H9 (cell line): Measurements from ENCODE around the gene DDRGK1. TPM values are rescaled to one million over a fixed set of nuclear protein-coding genes. Genes with fewer than 3 reads are reported as not detected.

Experiments
- DNase-seq: peaks from one replicate; pipeline ENCODE4 v3.0.0-alpha.2; 2017
- H2AFZ ChIP-seq: one replicate; pipeline ENCODE4 v1.6.1; 2013; ENCODE audit warnings: mild to moderate bottlenecking, low read length, control low read depth, moderate library complexity
- H2AK5ac ChIP-seq: 2 replicates; pipeline ENCODE4 v1.6.1; 2013; ENCODE audit warnings: low read length, control low read depth, mixed read lengths; ENCODE audit not compliant: insufficient read length
- H2BK120ac ChIP-seq: one replicate; pipeline ENCODE4 v1.6.1; 2013; ENCODE audit warnings: low read depth, mild to moderate bottlenecking, low read length, control low read depth, inconsistent platforms; ENCODE audit not compliant: poor library complexity, severe bottlenecking
- H2BK12ac ChIP-seq: 2 replicates; pipeline ENCODE4 v1.6.1; 2013; ENCODE audit warnings: low read length, control low read depth, mixed read lengths, low read depth; ENCODE audit not compliant: insufficient read length
- H2BK15ac ChIP-seq: 2 replicates; pipeline ENCODE4 v1.6.1; 2013; ENCODE audit warnings: low read depth, low read length, control low read depth
- H2BK20ac ChIP-seq: one replicate; pipeline ENCODE4 v1.6.1; 2013; ENCODE audit warnings: low read depth, mild to moderate bottlenecking, low read length, control low read depth, inconsistent platforms; ENCODE audit not compliant: poor library complexity, severe bottlenecking
- H2BK5ac ChIP-seq: 2 replicates; pipeline ENCODE4 v1.6.1; 2013; ENCODE audit warnings: low read length, control low read depth, mixed read lengths; ENCODE audit not compliant: insufficient read length
- H3K14ac ChIP-seq: 2 replicates; pipeline ENCODE4 v1.6.1; 2013; ENCODE audit warnings: low read length, control low read depth; ENCODE audit not compliant: insufficient read depth
- H3K18ac ChIP-seq: 2 replicates; pipeline ENCODE4 v1.6.1; 2013; ENCODE audit warnings: low read depth, mild to moderate bottlenecking, mixed read lengths, low read length, control low read depth; ENCODE audit not compliant: insufficient read length
- H3K23ac ChIP-seq: 2 replicates; pipeline ENCODE4 v1.6.1; 2013; ENCODE audit warnings: low read length, control low read depth, mixed read lengths, low read depth; ENCODE audit not compliant: insufficient read length
- H3K23me2 ChIP-seq: 2 replicates; pipeline ENCODE4 v1.6.1; 2013; ENCODE audit warnings: low read depth, mild to moderate bottlenecking, mixed read lengths, low read length, control low read depth; ENCODE audit not compliant: insufficient read length, poor library complexity, severe bottlenecking
- H3K27ac ChIP-seq: 2 replicates; pipeline ENCODE4 v1.5.1; 2013; ENCODE audit warnings: low read length, control low read depth, mixed read lengths, low read depth; ENCODE audit not compliant: insufficient read length
- H3K27me3 ChIP-seq: 2 replicates; pipeline ENCODE4 v1.6.1; 2013; ENCODE audit warnings: low read length, control low read depth, inconsistent platforms; ENCODE audit not compliant: insufficient read depth
- H3K4ac ChIP-seq: 2 replicates; pipeline ENCODE4 v1.6.1; 2013; ENCODE audit warnings: low read depth, mild to moderate bottlenecking, control low read depth, inconsistent platforms, low read length, moderate library complexity
- H3K4me1 ChIP-seq: 2 replicates; pipeline ENCODE4 v1.6.1; 2013; ENCODE audit warnings: low read length, control low read depth, inconsistent platforms; ENCODE audit not compliant: insufficient read depth
- H3K4me2 ChIP-seq: 2 replicates; pipeline ENCODE4 v1.6.1; 2013; ENCODE audit warnings: low read length, control low read depth, mixed read lengths; ENCODE audit not compliant: insufficient read length, insufficient read depth
- H3K56ac ChIP-seq: 2 replicates; pipeline ENCODE4 v1.6.1; 2013; ENCODE audit warnings: low read depth, mild to moderate bottlenecking, mixed read lengths, low read length, control low read depth; ENCODE audit not compliant: insufficient read length
- H3K79me1 ChIP-seq: 2 replicates; pipeline ENCODE4 v1.6.1; 2013; ENCODE audit warnings: low read depth, mild to moderate bottlenecking, moderate library complexity, low read length, control low read depth, inconsistent platforms; ENCODE audit not compliant: insufficient read depth, poor library complexity, severe bottlenecking
- H3K79me2 ChIP-seq: 2 replicates; pipeline ENCODE4 v1.6.1; 2013; ENCODE audit warnings: low read length, control low read depth, inconsistent platforms; ENCODE audit not compliant: insufficient read depth
- H3K9ac ChIP-seq: 2 replicates; pipeline ENCODE4 v1.6.1; 2013; ENCODE audit warnings: low read length, control low read depth, mixed read lengths; ENCODE audit not compliant: insufficient read length; ENCODE audit errors: extremely low read depth
- H3K9me3 ChIP-seq: one replicate; pipeline ENCODE4 v1.6.1; 2013; ENCODE audit warnings: low read depth, low read length, inconsistent platforms; ENCODE audit not compliant: control insufficient read depth
- H3T11ph ChIP-seq: one replicate; pipeline ENCODE4 v1.6.1; 2013; ENCODE audit warnings: mild to moderate bottlenecking, low read length, control low read depth, inconsistent platforms
- H4K20me1 ChIP-seq: one replicate; pipeline ENCODE4 v1.6.1; 2013; ENCODE audit not compliant: control insufficient read depth, insufficient read length, insufficient read depth
- H4K5ac ChIP-seq: 2 replicates; pipeline ENCODE4 v1.6.1; 2013; ENCODE audit warnings: low read depth, mild to moderate bottlenecking, mixed read lengths, low read length, control low read depth; ENCODE audit not compliant: insufficient read length
- H4K8ac ChIP-seq: replicated peaks from 2 replicates; pipeline ENCODE4 v1.6.1; 2013; ENCODE audit warnings: low read length, control low read depth, mixed read lengths, low read depth; ENCODE audit not compliant: insufficient read length
- H4K91ac ChIP-seq: 2 replicates; pipeline ENCODE4 v1.6.1; 2013; ENCODE audit warnings: low read depth, mild to moderate bottlenecking, moderate library complexity, mixed read lengths, low read length, control low read depth; ENCODE audit not compliant: insufficient read length
- H3K27ac Mint-ChIP-seq, 3 experiments: 2 replicates in 2 of 3; 3 replicates in 1 of 3; pipeline ENCODE4 v1.8.0; 2020 to 2021; ENCODE audit warnings: mixed read lengths in 3 of 3, mild to moderate bottlenecking in 1 of 3, moderate library complexity in 1 of 3
- H3K27me3 Mint-ChIP-seq: 2 replicates; pipeline ENCODE4 v1.8.0; 2021; ENCODE audit warnings: low read depth, mild to moderate bottlenecking, moderate library complexity, mixed read lengths
- H3K36me3 Mint-ChIP-seq, 3 experiments: 2 replicates in 2 of 3; 3 replicates in 1 of 3; pipeline ENCODE4 v1.8.0; 2020 to 2021; ENCODE audit warnings: low read depth in 3 of 3, mixed read lengths in 3 of 3; ENCODE audit not compliant: insufficient read depth in 1 of 3
- H3K4me1 Mint-ChIP-seq, 2 experiments: 2 replicates each; pipeline ENCODE4 v1.8.0; 2020; ENCODE audit warnings: mixed read lengths in 2 of 2
- H3K4me3 Mint-ChIP-seq, 2 experiments: 2 replicates in 1 of 2; 3 replicates in 1 of 2; pipeline ENCODE4 v1.8.0; 2020 to 2021; ENCODE audit warnings: mild to moderate bottlenecking in 2 of 2, mixed read lengths in 2 of 2, moderate library complexity in 1 of 2
- H3K9me3 Mint-ChIP-seq, 2 experiments: 2 replicates in 1 of 2; 3 replicates in 1 of 2; pipeline ENCODE4 v1.8.0; 2020; ENCODE audit warnings: mild to moderate bottlenecking in 2 of 2, mixed read lengths in 2 of 2, moderate library complexity in 1 of 2
- CTCF ChIP-seq: fragments of 200-600 bp; sonication (generic); conservative IDR thresholded peaks from 3 replicates; pipeline ENCODE4 v1.8.0; 2021; ENCODE audit warnings: antibody characterized with exemption, mild to moderate bottlenecking
- WGBS: extraction: QIAGEN DNeasy Blood & Tissue Kit; methylation state at CpG from one replicate; pipeline ENCODE4 v1.1.7; 2013; ENCODE audit warnings: missing lambda C conversion rate, low lambda C conversion rate, mixed read lengths; ENCODE audit not compliant: insufficient read length; ENCODE audit errors: extremely low coverage; 5-methylcytosine and 5-hydroxymethylcytosine counted together
- long read RNA-seq: library from polyadenylated mRNA; unstranded; transcript quantifications from one replicate; pipeline ENCODE4 v2.0.0, GENCODE V29; 2020
- total RNA-seq: library from RNA; stranded (reverse); gene quantifications from 2 replicates; pipeline ENCODE4 v1.2.1, GENCODE V29; 2021

Gene DDRGK1
- 56.2 and 58.1 TPM in 2 replicates for total RNA-seq
- long read RNA-seq, transcript DDRGK1-201 (9 exons, 1,306 nt), result major isoform, 117 of 155 reads
- long read RNA-seq, partial matches to known transcripts, result 4 of 155 reads
- long read RNA-seq, other reads (novel, unspliced or antisense), result 33 of 155 reads

- no peak within 1 kb of the TSS for H2AFZ ChIP-seq
- peak; percentile 84 for DNase-seq
- no peaks in the 10 kb centered on the region; a peak in 1 of 5 replicates for H3K9me3 Mint-ChIP-seq
- H3K4me1 ChIP-seq, result peaks cover 3% of the 10 kb centered on the region; the same call in 1 of the 2 replicates
- no peak within 1 kb of the TSS for H4K8ac ChIP-seq
- no peaks in the 10 kb centered on the region for H3K9me3 ChIP-seq
- H3K23ac ChIP-seq, result no peak within 1 kb of the TSS
- H4K20me1 ChIP-seq, result no peaks in the 10 kb centered on the region
- H3K14ac ChIP-seq, result peak within 1 kb of the TSS; percentile 82
- no peak for TF ChIP-seq CTCF
- H3K79me2 ChIP-seq, result no peaks in the 10 kb centered on the region; the same call in 1 of the 2 replicates
- no peak within 1 kb of the TSS for H2BK15ac ChIP-seq
- H3T11ph ChIP-seq, result no peak within 1 kb of the TSS
- peaks cover 8 to 16% of the 10 kb centered on the region in 2 experiments; a peak in 2 of 4 replicates for H3K4me1 Mint-ChIP-seq
- H3K27me3 Mint-ChIP-seq, result no peaks in the 10 kb centered on the region
- no peak within 1 kb of the TSS for H3K56ac ChIP-seq
- no peak within 1 kb of the TSS for H2BK20ac ChIP-seq
- H3K36me3 Mint-ChIP-seq, result peaks cover 17 to 32% (median 27%) of the 10 kb centered on the region in 3 experiments
- H3K9ac ChIP-seq, result peak within 1 kb of the TSS; percentile 68
- no peak within 1 kb of the TSS for H2AK5ac ChIP-seq
- WGBS, result no CpG with 5 or more reads among the region's 48 CpGs
- no peak within 1 kb of the TSS for H4K91ac ChIP-seq
- peaks cover 6% of the 10 kb centered on the region for H3K79me1 ChIP-seq
- peak within 1 kb of the TSS; percentile 78 for H3K4me2 ChIP-seq
- peaks cover 16% of the 10 kb centered on the region for H3K23me2 ChIP-seq
- H4K5ac ChIP-seq, result no peak within 1 kb of the TSS
- H2BK5ac ChIP-seq, result no peak within 1 kb of the TSS
- no peaks in the 10 kb centered on the region for H3K27me3 ChIP-seq
- H2BK12ac ChIP-seq, result no peak within 1 kb of the TSS
- peak within 1 kb of the TSS; percentile 95 to 97 for H3K4me3 Mint-ChIP-seq
- H2BK120ac ChIP-seq, result no peak within 1 kb of the TSS
- H3K4ac ChIP-seq, result no peak within 1 kb of the TSS
- peak within 1 kb of the TSS; percentile 76 to 98 (median 97); a peak in 6 of 7 replicates for H3K27ac Mint-ChIP-seq
- no peak within 1 kb of the TSS for H3K27ac ChIP-seq
- peak within 1 kb of the TSS; percentile 82 for H3K18ac ChIP-seq
Measured at GRCh38 chr20:3204124-3204794, at the start of gene DDRGK1. Gene DDRGK1, minus strand, starts transcription at chr20:3204682. Its CDS starts 55 bp downstream, at chr20:3204627.
